Peyer's patch (tissue), 4 donors: ENCODE measurements around the gene BMP7. TPM values are rescaled to one million over a fixed set of nuclear protein-coding genes. Genes with fewer than 3 reads are reported as not detected.

Experiments used
- DNase-seq, 3 donors: peaks; one replicate each; pipeline ENCODE4 v3.0.0-alpha.2; 2017 to 2019
- H3K27ac ChIP-seq, 4 donors: fragments of 200-600 bp; sonication (generic); one replicate each; pipeline ENCODE4 v1.5.1; 2016 to 2019
- H3K27me3 ChIP-seq, 2 donors: fragments of 200-600 bp; sonication (generic); one replicate each; pipeline ENCODE4 v1.5.1; 2019
- H3K36me3 ChIP-seq, 3 donors: fragments of 200-600 bp; sonication (generic); one replicate each; pipeline ENCODE4 v1.5.1; 2016 to 2019
- H3K4me1 ChIP-seq, 4 donors: fragments of 200-600 bp; sonication (generic); one replicate each; pipeline ENCODE4 v1.5.1; 2016 to 2019
- H3K4me3 ChIP-seq, 4 donors: fragments of 200-600 bp; sonication (generic); 1 replicate in 3 of 4; 2 replicates in 1 of 4; pipeline ENCODE4 v1.5.1; 2016 to 2019; ENCODE audit warnings: mild to moderate bottlenecking in 1 of 4
- H3K9me3 ChIP-seq, 4 donors: fragments of 200-600 bp; sonication (generic); one replicate each; pipeline ENCODE4 v1.5.1; 2016 to 2019; ENCODE audit warnings: mild to moderate bottlenecking in 1 of 4
- POLR2A ChIP-seq, 2 donors: fragments of 450-650 bp; IDR thresholded peaks; one replicate each; pipeline ENCODE4 v1.5.1; 2017; ENCODE audit warnings: antibody characterized with exemption in 2 of 2, mild to moderate bottlenecking in 2 of 2, moderate library complexity in 2 of 2
- total RNA-seq, 4 donors: library from RNA; depleted of rRNA; stranded (reverse); fragments of >200 nt; gene quantifications; one replicate each; pipeline ENCODE4 v1.1.0, GENCODE V29; 2016
- TF ChIP-seq, protein P1 (sequence below), 6 experiments: fragments of 450-650 bp in 4 of 6; fragments of 200-600 bp in 2 of 6; sonication (generic) in 1 of 6; IDR thresholded peaks; one replicate each; pipeline ENCODE4 v1.5.1; 2017 to 2019; ENCODE audit warnings: antibody characterized with exemption in 6 of 6, mild to moderate bottlenecking in 3 of 6, moderate library complexity in 1 of 6

The BMP7 gene
- total RNA-seq, 4 donors from 2014 or later: 0.67 to 2.7 TPM; not detected in 2

DNA sequence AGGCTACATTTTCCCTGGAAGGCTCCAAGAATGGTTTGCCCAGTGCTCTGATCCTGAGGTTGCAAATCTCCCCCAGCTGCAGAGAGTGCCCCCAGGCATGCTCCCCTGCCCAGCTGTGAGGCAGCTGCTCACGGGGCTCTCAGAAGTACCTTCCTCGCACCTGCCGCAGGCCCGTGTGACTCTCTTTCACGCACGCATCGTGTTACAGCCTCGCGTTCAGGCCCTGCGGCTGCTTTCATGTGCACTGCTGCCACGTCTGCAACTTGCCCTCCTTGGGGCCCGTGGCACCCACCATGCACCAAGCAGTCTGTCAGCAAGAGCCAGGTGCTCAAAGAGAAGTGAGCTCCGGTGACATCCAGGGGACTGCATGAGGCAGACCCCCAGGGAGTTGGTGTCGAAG lies 34.6 kb upstream of the BMP7 start:
- Histone ChIP-seq H3K4me1 (no peaks in the 10 kb centered on the region), H3K36me3 (no peaks in the 10 kb centered on the region), H3K27me3 (no peaks in the 10 kb centered on the region), H3K4me3 (no peak overlapping the region), H3K27ac (no peak overlapping the region), H3K9me3 (no peaks in the 10 kb centered on the region)
- TF ChIP-seq, protein P1, sequence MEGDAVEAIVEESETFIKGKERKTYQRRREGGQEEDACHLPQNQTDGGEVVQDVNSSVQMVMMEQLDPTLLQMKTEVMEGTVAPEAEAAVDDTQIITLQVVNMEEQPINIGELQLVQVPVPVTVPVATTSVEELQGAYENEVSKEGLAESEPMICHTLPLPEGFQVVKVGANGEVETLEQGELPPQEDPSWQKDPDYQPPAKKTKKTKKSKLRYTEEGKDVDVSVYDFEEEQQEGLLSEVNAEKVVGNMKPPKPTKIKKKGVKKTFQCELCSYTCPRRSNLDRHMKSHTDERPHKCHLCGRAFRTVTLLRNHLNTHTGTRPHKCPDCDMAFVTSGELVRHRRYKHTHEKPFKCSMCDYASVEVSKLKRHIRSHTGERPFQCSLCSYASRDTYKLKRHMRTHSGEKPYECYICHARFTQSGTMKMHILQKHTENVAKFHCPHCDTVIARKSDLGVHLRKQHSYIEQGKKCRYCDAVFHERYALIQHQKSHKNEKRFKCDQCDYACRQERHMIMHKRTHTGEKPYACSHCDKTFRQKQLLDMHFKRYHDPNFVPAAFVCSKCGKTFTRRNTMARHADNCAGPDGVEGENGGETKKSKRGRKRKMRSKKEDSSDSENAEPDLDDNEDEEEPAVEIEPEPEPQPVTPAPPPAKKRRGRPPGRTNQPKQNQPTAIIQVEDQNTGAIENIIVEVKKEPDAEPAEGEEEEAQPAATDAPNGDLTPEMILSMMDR (IDR thresholded peaks at IDR 0.05): no peak
- no peak for TF ChIP-seq POLR2A (IDR thresholded peaks at IDR 0.05)
- no peak for DNase-seq

DNA sequence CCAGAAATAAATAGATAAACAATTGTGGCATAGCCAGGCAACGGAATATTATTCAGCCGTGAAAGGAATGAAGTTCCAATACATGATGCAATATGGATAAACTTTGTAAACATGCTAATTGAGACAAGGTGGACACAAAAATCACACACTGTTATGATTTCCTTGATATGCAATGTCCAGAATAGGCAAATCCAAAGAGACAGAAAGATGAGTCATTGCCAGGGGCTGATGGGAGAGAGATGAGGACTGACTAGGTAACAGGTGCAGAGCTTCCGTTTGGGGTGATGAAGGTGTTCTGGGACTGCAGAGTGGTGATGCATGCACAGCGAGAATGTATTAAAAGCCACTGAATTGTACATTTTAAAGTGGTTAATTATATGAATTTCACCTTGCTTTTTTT lies 32.0 kb upstream of the BMP7 start:
- H3K4me3 ChIP-seq: no peak overlapping the region
- H3K27me3 ChIP-seq: no peaks in the 10 kb centered on the region
- H3K9me3 ChIP-seq: no peaks in the 10 kb centered on the region
- no peaks in the 10 kb centered on the region for H3K36me3 ChIP-seq
- no peak overlapping the region for H3K27ac ChIP-seq
- TF ChIP-seq, protein P1 (IDR thresholded peaks at IDR 0.05): no peak
- TF ChIP-seq POLR2A (IDR thresholded peaks at IDR 0.05): no peak
- DNase-seq: no peak
- H3K4me1 ChIP-seq: no peaks in the 10 kb centered on the region

DNA sequence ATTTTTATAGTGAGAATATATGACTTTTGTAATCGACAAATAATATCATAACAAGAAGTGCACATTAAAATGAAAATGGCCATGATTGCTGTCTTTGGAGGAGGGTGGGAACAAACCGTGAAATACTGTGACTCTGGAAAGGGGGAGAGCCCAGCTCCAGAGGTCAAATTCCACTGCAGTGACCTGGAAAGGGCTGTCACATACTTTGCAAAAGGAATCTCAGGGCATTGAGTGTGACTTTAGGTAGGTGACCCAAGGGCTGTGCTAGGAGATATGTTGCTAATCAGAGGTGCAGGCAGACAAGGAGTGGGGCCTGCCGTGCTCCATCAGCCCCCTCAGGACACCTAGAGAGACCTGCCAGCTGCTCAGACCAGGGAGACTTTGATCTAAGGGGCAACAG lies 28.1 kb upstream of the BMP7 start:
- TF ChIP-seq, protein P1 (IDR thresholded peaks at IDR 0.05): no peak
- TF ChIP-seq POLR2A (IDR thresholded peaks at IDR 0.05): no peak

DNA sequence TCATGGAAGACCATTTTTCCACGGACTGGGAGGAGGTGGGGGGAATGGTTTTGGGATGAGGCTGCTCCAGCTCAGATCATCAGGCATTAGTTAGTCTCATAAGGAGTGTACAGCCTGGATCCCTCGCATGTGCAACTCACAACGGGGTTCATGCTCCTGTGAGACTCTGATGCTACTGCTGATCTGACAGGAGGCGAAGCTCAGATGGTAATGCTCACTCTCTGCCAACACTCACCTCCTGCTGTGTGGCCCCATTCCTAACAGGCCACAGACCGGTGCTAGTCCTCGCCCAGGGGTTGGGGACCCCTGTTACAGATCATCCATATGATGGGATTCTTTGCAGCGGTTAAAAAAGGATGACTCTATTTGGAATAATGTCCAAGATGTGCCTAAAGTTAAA lies 27.6 kb upstream of the BMP7 start:
- H3K36me3 ChIP-seq: no peaks in the 10 kb centered on the region
- H3K4me1 ChIP-seq: no peaks in the 10 kb centered on the region
- DNase-seq: no peak
- H3K27me3 ChIP-seq: no peaks in the 10 kb centered on the region
- H3K4me3 ChIP-seq: no peak overlapping the region
- no peak overlapping the region for H3K27ac ChIP-seq
- no peaks in the 10 kb centered on the region for H3K9me3 ChIP-seq
- TF ChIP-seq POLR2A (IDR thresholded peaks at IDR 0.05): no peak
- TF ChIP-seq, protein P1 (IDR thresholded peaks at IDR 0.05): no peak

More for the DNA sequence above, 28.1 kb upstream of the BMP7 start:
- no peak overlapping the region for H3K4me3 ChIP-seq
- DNase-seq: no peak
- no peaks in the 10 kb centered on the region for H3K9me3 ChIP-seq
- H3K4me1 ChIP-seq: no peaks in the 10 kb centered on the region
- no peaks in the 10 kb centered on the region for H3K27me3 ChIP-seq
- H3K36me3 ChIP-seq: no peaks in the 10 kb centered on the region
- no peak overlapping the region for H3K27ac ChIP-seq

DNA sequence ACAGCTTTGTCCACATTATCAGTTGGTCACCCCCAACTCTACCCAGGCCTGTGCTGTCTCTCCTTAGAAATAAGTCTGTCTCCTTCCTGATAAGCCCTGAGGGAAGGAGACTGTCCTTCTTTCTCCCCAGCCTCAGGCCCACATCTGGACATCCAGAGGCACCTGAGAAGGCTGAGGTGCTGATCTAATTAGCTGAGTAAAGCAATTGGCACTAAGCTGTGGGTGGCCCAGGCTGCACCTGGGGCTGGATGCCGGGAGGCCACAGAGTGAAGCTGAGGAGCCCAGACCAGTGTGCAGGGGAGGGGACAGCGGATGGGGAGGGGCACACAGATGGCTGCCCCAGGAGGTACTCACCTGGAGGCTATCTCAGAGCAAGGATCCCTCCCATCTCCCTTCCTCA lies 26.2 kb upstream of the BMP7 start:
- no peak for TF ChIP-seq POLR2A (IDR thresholded peaks at IDR 0.05)
- TF ChIP-seq, protein P1 (IDR thresholded peaks at IDR 0.05): no peak
- no peaks in the 10 kb centered on the region for H3K27me3 ChIP-seq
- no peaks in the 10 kb centered on the region for H3K36me3 ChIP-seq
- no peaks in the 10 kb centered on the region for H3K4me1 ChIP-seq
- no peak overlapping the region for H3K4me3 ChIP-seq
- DNase-seq: no peak
- no peaks in the 10 kb centered on the region for H3K9me3 ChIP-seq
- no peak overlapping the region for H3K27ac ChIP-seq

DNA sequence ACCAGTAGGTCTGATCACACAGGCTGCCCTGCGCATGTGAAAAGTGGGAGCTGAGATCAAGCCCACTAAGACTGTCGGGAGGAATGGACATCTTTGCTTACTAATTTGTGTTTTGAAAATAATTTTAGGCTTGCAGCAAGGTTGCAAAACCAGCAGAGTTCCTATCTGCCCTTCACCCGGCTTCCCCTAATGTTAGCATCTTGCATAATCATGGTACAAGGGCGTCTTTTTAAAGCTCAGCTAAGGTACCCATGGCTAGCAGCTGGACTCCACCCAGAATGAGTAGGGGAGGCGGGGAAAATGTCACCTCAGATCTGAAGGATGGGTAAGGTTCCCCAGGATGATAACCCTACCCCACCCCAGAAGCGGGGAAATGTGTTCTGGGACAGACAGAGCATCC lies 25.3 kb upstream of the BMP7 start:
- DNase-seq: no peak
- TF ChIP-seq POLR2A (IDR thresholded peaks at IDR 0.05): no peak
- TF ChIP-seq, protein P1 (IDR thresholded peaks at IDR 0.05): no peak
- Histone ChIP-seq H3K27ac (no peak overlapping the region), H3K27me3 (no peaks in the 10 kb centered on the region), H3K36me3 (no peaks in the 10 kb centered on the region), H3K9me3 (no peaks in the 10 kb centered on the region), H3K4me1 (no peaks in the 10 kb centered on the region), H3K4me3 (no peak overlapping the region)
